Immature natural killer cell (primary cell): ENCODE data around the gene PREP. TPM values are rescaled to one million over a fixed set of nuclear protein-coding genes. Genes with fewer than 3 reads are reported as not detected.
"Not testable (repeated sequence)": the region's sequence is repeated elsewhere in the genome, so short reads cannot be mapped to it uniquely, and the experiment has no call there.

Experiments used
- DNase-seq, 3 donors: peaks; one replicate each; pipeline ENCODE4 v3.0.0; 2022; ENCODE audit warnings: mixed read lengths in 1 of 3
- H3K27ac Mint-ChIP-seq, 6 donors: one replicate each; pipeline ENCODE4 v1.8.0; 2020; ENCODE audit warnings: mixed read lengths in 6 of 6, mild to moderate bottlenecking in 5 of 6, inconsistent platforms in 4 of 6, moderate library complexity in 3 of 6
- H3K27me3 Mint-ChIP-seq, 3 donors: one replicate each; pipeline ENCODE4 v1.8.0; 2020 to 2021; ENCODE audit warnings: low read depth in 3 of 3, mild to moderate bottlenecking in 3 of 3, mixed read lengths in 3 of 3, moderate library complexity in 3 of 3, inconsistent platforms in 1 of 3
- H3K36me3 Mint-ChIP-seq, 3 donors: one replicate each; pipeline ENCODE4 v1.8.0; 2020; ENCODE audit warnings: mixed read lengths in 3 of 3, inconsistent platforms in 2 of 3, mild to moderate bottlenecking in 2 of 3
- H3K4me1 Mint-ChIP-seq, 2 donors: one replicate each; pipeline ENCODE4 v1.8.0; 2020; ENCODE audit warnings: inconsistent platforms in 2 of 2, mild to moderate bottlenecking in 2 of 2, mixed read lengths in 2 of 2, moderate library complexity in 1 of 2
- H3K4me3 Mint-ChIP-seq, 5 donors: one replicate each; pipeline ENCODE4 v1.8.0; 2020; ENCODE audit warnings: mild to moderate bottlenecking in 5 of 5, mixed read lengths in 5 of 5, inconsistent platforms in 3 of 5, moderate library complexity in 3 of 5
- H3K9me3 Mint-ChIP-seq, 6 donors: one replicate each; pipeline ENCODE4 v1.8.0; 2020; ENCODE audit warnings: mild to moderate bottlenecking in 6 of 6, mixed read lengths in 6 of 6, inconsistent platforms in 4 of 6, moderate library complexity in 3 of 6
- polyA plus RNA-seq, 3 donors: library from polyadenylated mRNA; unstranded; fragments of 300-500 nt; fragmentation: Illumina TruSeq; gene quantifications; one replicate each; pipeline ENCODE4 v1.2.3, GENCODE V29; 2021

Gene PREP
- polyA plus RNA-seq, 3 donors from 2014 or later = 28.1 to 58.3 (median 52.1) TPM

DNA sequence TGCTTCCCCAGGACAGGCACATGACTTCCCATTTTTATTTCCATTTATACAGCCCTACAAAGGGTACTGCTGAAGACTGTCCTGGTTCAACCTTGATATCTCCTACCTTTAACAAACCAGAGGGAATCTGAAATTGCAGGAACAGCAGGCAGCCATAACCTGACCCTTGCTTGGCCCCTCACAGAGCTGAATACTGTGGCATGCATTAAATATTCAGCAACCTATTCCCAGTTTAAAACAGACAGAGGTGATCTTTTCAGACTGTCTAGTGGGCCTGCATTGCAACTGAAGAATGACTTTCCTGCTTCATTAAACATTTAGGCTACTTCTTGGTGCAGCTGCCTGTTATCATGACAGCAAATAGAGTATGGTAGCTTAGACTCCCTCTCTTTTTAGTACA is 146.3 kb downstream of the PREP start:
- no peak for DNase-seq
- Mint-ChIP-seq H3K4me1 (no peaks in the 10 kb centered on the region), H3K4me3 (no peak overlapping the region), H3K9me3 (no peaks in the 10 kb centered on the region), H3K27me3 (peaks cover 3 to 8% (median 5%) of the 10 kb centered on the region in 3 donors), H3K36me3 (no peaks in the 10 kb centered on the region), H3K27ac (no peak overlapping the region)

DNA sequence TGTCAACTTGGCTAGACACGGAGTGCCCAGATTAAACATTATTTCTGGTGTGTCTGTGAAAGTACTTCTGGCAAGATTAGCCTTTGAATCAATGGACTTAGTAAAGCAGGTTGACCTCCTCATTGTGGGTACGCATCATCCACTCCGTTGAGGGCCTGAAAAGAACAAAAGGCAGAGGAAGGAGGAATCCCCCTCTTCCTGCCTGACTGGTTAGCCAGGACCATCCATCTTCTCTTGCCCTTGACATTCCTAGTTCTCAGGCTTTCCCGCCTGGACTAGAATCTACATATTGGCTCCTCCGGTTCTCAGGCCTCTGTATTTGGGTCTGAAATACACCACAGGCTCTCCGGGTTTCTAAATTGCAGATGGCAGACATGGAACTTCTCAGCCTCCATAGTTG is 149.1 kb downstream of the PREP start:
- Mint-ChIP-seq H3K27ac (no peak overlapping the region), H3K27me3 (peaks cover 3 to 5% (median 4%) of the 10 kb centered on the region in 3 donors), H3K4me1 (no peaks in the 10 kb centered on the region), H3K4me3 (no peak overlapping the region), H3K36me3 (no peaks in the 10 kb centered on the region), H3K9me3 (peaks cover 0 to 5% (median 0%) of the 10 kb centered on the region in 6 donors)
- no peak for DNase-seq

DNA sequence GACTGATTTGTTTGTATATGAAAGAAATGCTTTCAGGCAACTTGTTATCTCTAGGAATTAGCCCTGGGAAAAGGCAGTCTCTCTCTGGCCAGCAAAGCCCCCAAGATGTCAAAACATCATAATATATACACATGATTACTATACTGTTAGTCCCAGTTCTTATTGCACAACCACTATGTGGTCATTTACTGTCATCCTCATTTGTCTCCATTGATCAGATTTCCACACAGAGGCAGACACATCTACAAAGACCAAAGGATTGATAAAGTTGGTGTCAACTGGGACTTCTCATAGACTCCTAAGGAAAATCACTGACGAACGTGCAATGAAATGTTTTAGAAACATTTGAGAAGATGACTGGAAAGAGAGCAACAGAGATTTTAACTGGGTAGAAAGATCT is 151.2 kb downstream of the PREP start:
- Mint-ChIP-seq H3K27ac (no peak overlapping the region), H3K36me3 (no peaks in the 10 kb centered on the region), H3K27me3 (peaks cover 2 to 4% (median 3%) of the 10 kb centered on the region in 3 donors), H3K4me1 (no peaks in the 10 kb centered on the region), H3K4me3 (no peak overlapping the region), H3K9me3 (peaks cover 0 to 5% (median 0%) of the 10 kb centered on the region in 6 donors)
- DNase-seq = no peak

DNA sequence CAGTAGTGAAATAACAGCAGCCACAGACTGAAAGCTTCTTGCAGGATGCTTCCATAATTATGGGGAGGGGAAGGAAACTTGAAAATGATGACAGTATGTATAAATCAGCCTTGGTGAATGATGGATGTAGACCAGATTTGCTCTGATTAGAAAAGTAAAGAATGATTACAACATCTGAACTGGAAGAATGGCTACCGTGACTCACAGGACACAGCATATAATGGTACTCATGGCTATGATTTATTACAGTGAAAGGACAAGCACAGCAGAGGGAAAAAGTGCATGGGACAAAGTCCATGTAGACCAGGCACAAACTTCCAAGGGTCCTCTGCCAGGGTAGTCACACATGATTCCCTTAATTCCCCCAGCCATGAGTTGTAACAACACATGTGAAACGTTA is 152.3 kb downstream of the PREP start:
- Mint-ChIP-seq H3K9me3 (peaks cover 0 to 5% (median 0%) of the 10 kb centered on the region in 6 donors), H3K4me1 (no peaks in the 10 kb centered on the region), H3K27ac (no peak overlapping the region), H3K36me3 (no peaks in the 10 kb centered on the region), H3K4me3 (no peak overlapping the region), H3K27me3 (peaks cover 2 to 4% (median 3%) of the 10 kb centered on the region in 3 donors)
- DNase-seq = no peak

DNA sequence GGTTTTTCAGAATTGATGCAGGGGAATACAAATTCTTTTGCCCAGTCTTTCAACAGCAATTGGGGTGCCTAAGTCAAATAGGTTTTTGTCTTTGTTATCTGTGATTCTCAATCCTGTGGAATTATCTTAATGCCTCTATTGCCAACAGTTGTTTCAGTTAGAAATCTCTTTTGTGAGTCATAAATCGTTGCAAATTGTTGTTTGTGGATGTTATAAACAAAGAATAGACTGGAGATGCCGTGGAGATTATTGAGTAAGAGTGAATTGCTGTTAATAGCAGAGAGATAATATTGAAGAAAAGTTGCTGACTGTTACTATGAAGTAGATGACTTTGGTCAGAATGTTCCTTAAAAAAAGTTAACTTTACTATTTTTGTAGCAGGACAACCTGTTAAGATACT is 159.4 kb downstream of the PREP start:
- no peaks in the 10 kb centered on the region for H3K36me3 Mint-ChIP-seq
- no peaks in the 10 kb centered on the region for H3K4me1 Mint-ChIP-seq
- H3K27ac Mint-ChIP-seq = no peak overlapping the region
- no peak for DNase-seq
- H3K9me3 Mint-ChIP-seq = peaks cover 0 to 2% (median under 1%) of the 10 kb centered on the region in 6 donors
- H3K4me3 Mint-ChIP-seq = no peak overlapping the region
- peaks cover 0 to 12% (median 4%) of the 10 kb centered on the region in 3 donors for H3K27me3 Mint-ChIP-seq

DNA sequence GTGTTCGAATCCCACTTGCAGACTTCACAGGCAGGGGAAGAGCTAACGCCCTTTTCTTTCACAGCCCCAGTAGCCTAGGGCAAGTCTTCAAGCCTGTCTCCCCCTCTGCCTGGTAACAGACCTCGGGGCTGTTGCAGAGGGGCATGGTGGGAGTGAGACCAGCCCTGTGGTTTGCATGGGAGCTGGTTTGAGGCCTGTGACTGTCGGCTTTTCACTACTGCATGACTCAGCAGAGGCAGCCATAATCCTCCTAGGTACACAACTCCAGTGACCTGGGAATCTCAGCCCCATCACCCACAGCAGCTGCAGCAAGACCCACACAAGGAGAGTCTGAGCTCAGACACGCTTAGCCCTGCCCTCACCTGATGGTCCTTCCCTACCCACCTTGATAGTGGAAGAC is 167.7 kb downstream of the PREP start:
- no peak overlapping the region for H3K4me3 Mint-ChIP-seq
- H3K36me3 Mint-ChIP-seq = peaks cover 0 to 4% (median 0%) of the 10 kb centered on the region in 3 donors
- no peak for DNase-seq
- H3K9me3 Mint-ChIP-seq = peaks cover 13 to 24% (median 17%) of the 10 kb centered on the region in 6 donors
- H3K4me1 Mint-ChIP-seq = no peaks in the 10 kb centered on the region
- H3K27me3 Mint-ChIP-seq = peaks cover 5 to 11% (median 11%) of the 10 kb centered on the region in 3 donors
- H3K27ac Mint-ChIP-seq = no peak overlapping the region

DNA sequence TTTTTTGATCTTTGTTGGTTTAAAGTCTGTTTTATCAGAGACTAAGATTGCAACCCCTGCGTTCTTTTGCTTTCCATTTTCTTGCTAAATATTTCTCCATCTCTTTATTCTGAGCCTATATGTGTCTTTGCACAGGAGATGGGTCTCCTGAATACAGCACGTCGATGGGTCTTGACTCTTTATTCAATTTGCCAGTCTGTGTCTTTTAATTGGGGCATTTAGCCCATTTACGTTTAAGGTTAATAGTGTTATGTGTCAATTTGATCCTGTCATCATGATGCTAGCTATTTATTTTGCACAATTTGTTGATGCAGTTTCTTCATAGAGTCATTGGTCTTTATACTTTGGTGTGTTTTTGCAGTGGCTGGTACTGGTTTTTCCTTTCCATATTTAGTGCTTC is 171.1 kb downstream of the PREP start:
- H3K27ac Mint-ChIP-seq, DNase-seq, H3K4me1 Mint-ChIP-seq, H3K4me3 Mint-ChIP-seq, H3K36me3 Mint-ChIP-seq: not testable (repeated sequence)
- Mint-ChIP-seq H3K9me3 (peaks cover 9 to 15% (median 12%) of the 10 kb centered on the region in 6 donors), H3K27me3 (peaks cover 6 to 11% (median 10%) of the 10 kb centered on the region in 3 donors)

Other genes starting within 250 kb of the PREP start
- gene POPDC3, start 223.1 kb downstream of the PREP start, polyA plus RNA-seq = not detected